ENCODE data around the gene ARL6IP4.

The ARL6IP4 gene

GRCh38 chr12:122958198-122958888 lies 22.1 kb upstream of the ARL6IP4 start:
- DNase-seq (ENCODE audit: low read depth, low spot score) = no peak

DNA sequence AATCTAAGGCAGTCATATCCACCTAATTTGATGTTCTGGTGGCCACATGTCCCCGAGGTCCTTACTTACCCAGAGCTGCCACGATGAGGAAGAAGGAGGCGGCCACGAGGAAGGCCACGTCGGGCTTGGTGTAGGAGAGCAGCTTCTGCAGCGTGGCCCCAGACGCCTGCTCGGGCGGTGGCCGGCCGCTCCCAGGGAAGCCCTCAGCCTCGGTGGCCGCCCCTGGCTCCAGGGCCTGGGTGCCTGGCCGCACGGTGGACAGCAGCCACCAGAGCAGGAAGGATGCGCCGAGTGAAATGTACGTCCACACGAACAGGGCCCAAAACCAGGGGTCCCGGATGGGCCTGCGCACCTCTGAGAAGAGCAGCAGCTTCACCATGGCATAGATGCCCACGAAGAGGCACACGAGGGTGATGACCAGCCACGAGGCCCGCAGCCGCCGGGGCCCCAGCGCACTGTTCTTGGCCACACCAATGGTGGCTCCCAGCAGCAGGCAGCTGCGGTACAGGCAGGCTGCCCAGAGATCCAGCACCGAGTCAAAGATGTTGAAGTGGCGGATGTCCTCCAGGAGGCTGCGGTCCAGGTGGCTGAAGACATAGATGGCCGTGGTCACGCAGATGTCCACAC lies 20.8 kb upstream of the ARL6IP4 start:
- DNase-seq (ENCODE audit: low read depth, low spot score) = no peak

DNA sequence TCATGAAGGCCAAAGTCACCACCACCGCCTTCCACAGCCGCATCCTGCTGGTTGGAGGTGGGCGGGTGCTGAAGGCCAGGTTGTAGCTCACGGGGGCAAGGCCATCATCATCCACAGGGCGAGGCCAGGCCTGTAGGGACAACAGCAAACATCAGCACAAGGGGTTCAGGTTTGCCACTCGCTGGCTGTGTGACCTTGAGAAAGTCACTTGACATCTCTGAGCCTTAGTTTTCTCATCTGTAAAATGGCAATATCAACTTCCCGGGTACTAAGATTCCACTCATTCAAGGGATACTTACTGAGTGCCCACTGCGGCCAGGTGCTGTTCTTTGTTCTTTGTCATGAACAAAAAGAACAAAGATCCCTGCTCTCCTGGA lies 20.3 kb upstream of the ARL6IP4 start:
- DNase-seq (ENCODE audit: low read depth, low spot score) = no peak

GRCh38 chr12:122961531-122962329 lies 18.8 kb upstream of the ARL6IP4 start:
- no peak for DNase-seq (ENCODE audit: low read depth, low spot score)

DNA sequence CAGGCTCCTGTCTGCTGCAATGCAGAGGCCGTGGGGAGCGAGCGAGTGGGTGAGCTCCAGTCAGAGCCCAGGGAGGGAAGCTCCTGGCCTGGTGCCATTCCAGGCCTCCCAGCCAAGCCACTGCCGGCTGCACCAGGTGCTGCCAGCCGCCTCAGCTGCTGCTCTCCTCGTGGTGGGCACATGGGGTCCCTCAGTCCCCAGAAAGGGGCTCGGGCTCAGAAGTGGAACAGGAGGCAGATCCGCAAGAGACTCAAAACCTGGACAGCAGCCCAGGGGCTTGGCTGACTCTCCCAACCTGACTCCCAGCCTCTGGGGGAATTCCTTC lies 16.6 kb upstream of the ARL6IP4 start:
- DNase-seq (ENCODE audit: low read depth, low spot score) = no peak

- DNase-seq (ENCODE audit: low read depth, low spot score) = no peak
These were observed 15.8 kb upstream of the ARL6IP4 start for GRCh38 chr12:122964439-122965257.

DNA sequence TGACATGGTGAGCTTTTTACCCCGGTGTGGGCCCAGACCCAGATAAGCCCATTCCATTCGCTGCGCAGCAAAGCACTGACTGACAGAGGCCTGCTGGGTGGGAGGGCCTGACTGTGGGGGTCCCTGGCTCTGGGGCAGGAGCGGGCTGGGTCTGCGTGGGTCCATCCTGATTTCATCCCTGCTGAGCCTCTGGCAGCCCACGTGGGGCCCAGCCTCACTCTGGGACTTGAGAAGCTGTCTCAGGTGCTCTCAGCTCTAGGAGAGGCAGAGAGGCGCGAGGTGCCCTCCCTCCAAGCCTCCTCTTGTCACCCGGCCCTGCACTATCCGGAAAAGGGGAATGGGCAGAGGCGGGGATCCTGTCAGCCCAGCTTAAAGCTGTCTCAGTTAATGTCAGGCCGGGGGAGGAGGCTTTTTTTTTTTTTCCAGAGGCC lies 15.1 kb upstream of the ARL6IP4 start:
- no peak for DNase-seq (ENCODE audit: low read depth, low spot score)

GRCh38 chr12:122965851-122966742 lies 14.4 kb upstream of the ARL6IP4 start, which contains the start of gene ABCB9:
Gene ABCB9 (minus strand): TSS chr12:122966463. CDS start chr12:122960235, 6,228 bp downstream.
- DNase-seq (ENCODE audit: low read depth, low spot score) = peak; percentile 80

DNA sequence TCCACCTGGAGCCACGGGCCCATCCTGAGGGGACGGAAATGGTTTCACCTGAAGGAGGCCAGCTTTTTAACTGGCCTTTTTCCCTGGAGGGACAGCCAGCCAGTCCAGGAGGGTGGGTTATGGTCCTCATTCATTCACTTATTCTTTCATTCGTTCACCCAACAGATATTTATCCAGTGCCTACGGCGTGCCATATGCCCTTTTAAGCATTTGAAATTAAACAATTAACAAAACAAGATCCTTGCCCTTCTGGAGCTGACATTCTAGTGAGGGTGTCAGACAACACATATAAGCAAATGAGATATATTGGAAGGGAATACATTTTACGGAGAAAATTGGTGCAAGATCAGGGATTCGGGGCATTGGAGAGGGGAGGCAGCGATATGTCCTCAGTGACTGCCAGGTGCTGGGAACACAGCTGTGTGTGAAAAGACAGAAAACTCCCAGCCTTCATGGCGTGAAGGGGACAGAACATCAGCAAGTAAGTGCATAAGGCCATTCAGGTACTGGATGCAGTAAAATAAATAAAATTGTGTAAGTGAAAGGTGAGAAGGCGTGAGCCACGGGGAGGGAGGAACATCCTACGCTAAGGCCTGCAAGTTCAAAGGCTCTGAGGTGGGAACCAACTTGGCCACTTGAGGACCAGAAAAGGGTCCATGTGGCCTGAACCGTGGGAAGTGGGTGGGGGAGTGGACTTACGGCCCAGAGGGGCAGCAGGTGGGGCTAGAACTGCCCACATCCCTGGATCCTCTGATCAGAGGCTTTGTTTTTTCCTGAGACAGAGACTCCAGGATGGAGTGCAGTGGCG lies 13.5 kb upstream of the ARL6IP4 start:
- DNase-seq (ENCODE audit: low read depth, low spot score) = no peak

DNA sequence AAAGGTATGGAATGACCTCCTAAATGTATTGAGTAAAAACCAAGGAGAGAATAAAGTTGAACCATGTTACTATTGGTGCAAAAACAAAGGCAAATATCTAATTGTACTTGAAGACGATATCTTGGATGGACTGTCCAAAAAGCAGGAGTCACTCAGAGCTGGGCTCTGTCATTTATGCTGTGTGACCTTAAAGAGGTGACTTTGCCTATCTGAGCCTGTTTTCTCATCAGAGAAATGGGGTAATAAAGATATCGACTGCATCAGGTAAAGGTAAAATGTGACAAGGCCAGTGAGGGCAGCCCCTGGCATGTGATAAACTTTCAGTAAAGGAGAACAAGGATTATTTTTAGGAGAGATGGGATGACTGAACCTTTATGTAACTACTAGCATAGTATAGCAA lies 12.4 kb upstream of the ARL6IP4 start:
- no peak for DNase-seq (ENCODE audit: low read depth, low spot score)

- no peak for DNase-seq (ENCODE audit: low read depth, low spot score)
These were observed 10.8 kb upstream of the ARL6IP4 start for GRCh38 chr12:122969676-122970075.

DNA sequence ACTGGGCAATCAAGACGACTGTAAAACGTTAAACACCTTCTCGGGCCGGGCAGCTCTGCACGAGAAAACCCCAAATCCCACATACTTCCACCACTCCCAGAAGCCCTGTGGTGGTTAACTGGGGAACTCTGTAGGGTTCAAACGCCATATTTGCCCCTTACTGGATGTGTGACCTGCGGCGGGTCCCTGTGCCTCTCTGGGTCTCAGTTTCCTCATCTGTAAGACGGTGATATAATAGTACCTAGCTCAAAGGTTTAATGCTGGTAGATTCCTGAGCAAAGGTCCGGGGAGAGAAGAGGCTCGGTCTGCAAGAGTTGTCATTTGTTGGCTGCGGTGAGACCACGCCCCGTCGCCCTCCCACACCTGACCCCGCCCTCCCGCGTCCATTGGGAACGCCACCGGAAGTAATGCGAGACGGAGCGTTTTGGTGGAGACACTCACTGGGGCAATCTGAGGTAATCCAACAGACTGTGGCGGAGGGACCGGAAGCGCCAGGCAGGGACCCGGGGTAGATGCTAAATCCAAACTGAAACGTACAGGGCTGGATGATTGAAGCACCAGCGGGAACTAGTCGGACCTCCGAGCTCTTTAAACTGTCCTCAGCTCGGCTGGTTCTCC lies 6.1 kb upstream of the ARL6IP4 start:
- DNase-seq (ENCODE audit: low read depth, low spot score) = peak; percentile 98

DNA sequence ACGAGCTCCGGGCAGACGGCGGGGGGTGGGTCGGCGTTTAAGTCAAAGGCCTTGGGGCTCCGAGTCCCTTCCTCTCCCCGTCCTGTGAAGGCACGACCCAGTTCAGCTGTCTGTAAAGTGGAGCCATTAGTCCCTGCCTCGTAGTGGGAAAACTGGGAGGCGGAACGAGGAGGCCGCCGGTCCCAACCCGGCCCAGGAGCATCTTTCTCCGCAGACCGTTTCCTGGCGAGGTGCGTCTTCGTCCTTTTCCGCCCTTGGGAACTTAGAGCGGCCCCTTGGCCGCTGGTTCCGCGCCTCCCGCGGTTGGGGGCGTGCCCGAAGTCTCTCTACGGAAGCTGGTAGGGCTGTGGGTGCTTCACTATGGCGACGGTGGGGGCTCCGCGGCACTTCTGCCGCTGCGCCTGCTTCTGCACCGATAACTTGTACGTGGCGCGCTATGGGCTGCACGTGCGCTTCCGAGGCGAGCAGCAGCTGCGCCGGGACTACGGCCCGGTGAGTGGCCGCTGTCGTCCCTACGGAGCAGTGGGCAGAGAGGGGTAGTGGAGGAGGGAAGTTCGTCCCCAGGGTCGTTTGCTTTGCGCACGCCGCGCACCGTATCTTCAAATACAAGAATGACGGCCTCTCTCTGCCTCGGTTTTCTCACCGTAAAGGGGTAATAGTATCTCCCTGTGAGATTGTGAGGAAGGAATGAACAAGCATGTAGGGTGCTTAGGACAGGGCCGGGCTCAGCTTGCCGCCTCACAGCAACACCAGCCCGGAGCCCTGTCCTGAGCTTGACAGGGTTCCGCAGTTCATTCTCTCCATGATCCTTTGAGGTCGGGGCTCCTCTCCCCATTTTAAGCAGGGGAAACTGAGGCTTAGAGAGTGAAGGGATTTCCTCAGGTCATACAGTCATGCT lies 5.3 kb upstream of the ARL6IP4 start, which contains the start of gene OGFOD2:
TSS of gene OGFOD2 (plus strand) at position 353 of the 898 bp plus-strand sequence. CDS start at position 361, 8 bp downstream.
- DNase-seq (ENCODE audit: low read depth, low spot score) = peak; percentile 95

DNA sequence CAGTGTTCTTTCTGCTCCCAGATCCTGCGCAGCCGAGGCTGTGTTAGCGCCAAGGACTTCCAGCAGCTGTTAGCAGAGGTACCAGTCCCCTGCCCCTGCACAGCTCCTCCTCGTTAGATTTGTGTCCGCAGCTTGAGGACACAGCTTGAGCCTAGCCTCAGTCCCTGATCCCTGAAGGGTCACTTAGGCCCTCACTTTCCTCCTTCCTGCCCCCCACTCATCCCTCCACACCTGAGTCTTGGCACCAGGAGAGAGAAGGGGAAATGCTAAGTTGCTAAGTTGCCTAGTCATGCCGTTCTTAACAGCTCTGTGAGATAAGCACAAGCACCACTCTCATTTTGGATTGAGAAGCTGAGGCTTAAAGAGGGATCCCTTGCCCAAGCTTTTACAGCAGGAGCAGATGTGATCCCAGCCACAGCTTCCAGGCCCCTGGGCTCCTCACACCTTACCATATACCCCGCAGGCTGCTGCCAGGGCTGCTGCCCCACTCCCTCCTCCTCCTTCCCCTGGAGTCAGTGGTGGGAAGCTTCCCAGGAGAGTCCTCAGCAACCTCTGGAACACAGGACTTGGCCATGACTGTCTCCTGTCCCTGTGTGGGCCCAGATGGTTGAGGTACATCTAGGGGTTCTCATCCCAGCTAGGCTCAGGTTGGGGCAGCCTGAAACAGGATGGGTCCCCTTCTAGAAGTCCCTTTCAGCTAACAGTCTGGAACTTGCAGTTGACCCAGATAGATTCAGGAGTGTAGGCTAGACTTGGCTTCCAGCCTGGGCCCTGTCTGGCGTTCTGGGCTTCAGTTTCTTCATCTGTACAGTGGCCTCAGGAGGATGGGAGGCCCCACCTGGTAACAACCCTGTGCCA lies 4.5 kb upstream of the ARL6IP4 start:
- DNase-seq (ENCODE audit: low read depth, low spot score) = no peak

DNA sequence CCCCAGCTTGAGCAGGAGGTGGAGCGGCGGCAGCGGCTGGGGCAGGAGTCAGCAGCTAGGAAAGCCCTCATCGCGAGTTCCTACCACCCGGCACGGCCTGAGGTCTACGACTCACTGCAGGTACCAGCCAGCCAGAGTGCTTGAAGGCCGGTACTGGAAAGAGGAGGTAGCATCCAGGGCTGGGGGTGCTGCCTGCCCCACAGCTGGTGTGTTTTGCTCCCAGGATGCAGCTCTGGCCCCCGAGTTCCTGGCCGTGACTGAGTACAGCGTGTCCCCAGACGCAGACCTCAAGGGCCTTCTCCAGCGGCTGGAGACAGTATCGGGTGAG lies 3.9 kb upstream of the ARL6IP4 start:
- no peak for DNase-seq (ENCODE audit: low read depth, low spot score)

DNA sequence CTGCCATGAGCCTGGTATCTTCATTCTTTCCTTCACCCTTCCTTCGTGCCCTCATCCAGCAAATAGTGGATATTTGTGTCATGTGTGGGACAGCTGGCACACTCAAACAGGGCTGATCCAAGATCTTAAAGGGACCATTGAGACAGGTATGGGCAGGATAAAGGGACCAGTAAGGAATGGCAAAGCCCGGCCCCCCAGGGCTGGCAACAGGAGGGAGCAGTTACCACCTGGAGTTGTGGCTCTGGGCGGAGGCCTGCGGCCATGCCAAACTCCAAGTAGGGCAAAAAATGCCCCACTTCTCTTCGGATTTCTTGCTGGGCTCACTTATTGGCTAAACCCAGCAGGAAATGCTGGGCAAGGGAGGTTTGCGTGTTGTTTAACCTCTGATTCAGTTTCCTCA lies 3.3 kb upstream of the ARL6IP4 start:
- no peak for DNase-seq (ENCODE audit: low read depth, low spot score)

GRCh38 chr12:122977655-122978392 lies 2.7 kb upstream of the ARL6IP4 start:
- no peak for DNase-seq (ENCODE audit: low read depth, low spot score)

Data from ELF-1 (cell line).